K562 (cell line): ENCODE results near the gene PODXL2. TPM values are rescaled to one million over a fixed set of nuclear protein-coding genes. Genes with fewer than 3 reads are reported as not detected.

Experiments used
- ATAC-seq: fragments of 200-7000 bp; cut with Tn5 transposase; 3 replicates; pipeline ENCODE4 v1.9.1; 2020; ENCODE audit warnings: moderate library complexity
- BruUV-seq: library from RNA; stranded (reverse); fragments of 400-500 nt; replicated peaks from 2 replicates; lab custom pipeline; 2021; lab: Mats Ljungman, UMichigan
- CTCF ChIA-PET: fragments of 300-600 bp; formaldehyde crosslinking; extraction: SDS; loops from one replicate; lab custom pipeline; 2021; ENCODE audit warnings: low intra/inter-chr PET ratio; lab: Yijun Ruan, JAX
- POLR2A ChIA-PET: fragments of 300-600, 350-650 bp; sonication (Branson Sonifier 250); formaldehyde crosslinking; extraction: SDS; loops from one replicate; lab custom pipeline; 2021; ENCODE audit warnings: antibody characterized with exemption, inconsistent platforms; lab: Yijun Ruan, JAX
- DNase-seq, 4 experiments: peaks; one replicate each; pipeline versions ENCODE4 v3.0.0 to v3.0.0-alpha.2; 2011 to 2018; ENCODE audit warnings: low spot score in 3 of 4, mixed read lengths in 3 of 4; ENCODE audit errors: extremely low read depth in 1 of 4
- FAIRE-seq: peaks from 2 replicates; lab custom pipeline; 2011; peaks lifted over from hg19 to GRCh38; lab: Jason Lieb, UNC
- H2AFZ ChIP-seq: 2 replicates; pipeline ENCODE4 v1.6.0; 2011; ENCODE audit warnings: low read depth, low read length, control low read depth, inconsistent platforms
- H3K27ac ChIP-seq: fragments of 200-600 bp; 3 replicates; pipeline ENCODE4 v1.8.0; 2011; ENCODE audit warnings: low read depth, mild to moderate bottlenecking, control low read depth, inconsistent platforms, low read length, moderate library complexity, mixed read lengths; ENCODE audit errors: extremely low read depth
- H3K27me3 ChIP-seq, 2 experiments: fragments of 300-600 bp in 1 of 2; 2 replicates in 1 of 2; 3 replicates in 1 of 2; pipeline versions ENCODE4 v1.6.0 to v1.8.0; 2011; ENCODE audit warnings: inconsistent platforms in 2 of 2, low read length in 2 of 2, mild to moderate bottlenecking in 1 of 2, mixed read lengths in 1 of 2, moderate library complexity in 1 of 2; ENCODE audit not compliant: control insufficient read depth in 2 of 2, insufficient read depth in 2 of 2
- H3K36me3 ChIP-seq: fragments of 300-600 bp; 3 replicates; pipeline ENCODE4 v1.8.0; 2011; ENCODE audit warnings: mild to moderate bottlenecking, low read length, inconsistent platforms; ENCODE audit not compliant: control insufficient read depth, insufficient read depth
- H3K4me1 ChIP-seq, 2 experiments: fragments of 200-600 bp in 1 of 2; replicated peaks in 1 of 2; 2 replicates in 1 of 2; 3 replicates in 1 of 2; pipeline versions ENCODE4 v1.5.1 to v1.8.0; 2011; ENCODE audit warnings: inconsistent platforms in 2 of 2, low read length in 2 of 2, mild to moderate bottlenecking in 1 of 2, mixed read lengths in 1 of 2, moderate library complexity in 1 of 2; ENCODE audit not compliant: control insufficient read depth in 2 of 2, insufficient read depth in 2 of 2
- H3K4me2 ChIP-seq: 2 replicates; pipeline ENCODE4 v1.6.1; 2011; ENCODE audit warnings: low read length, control low read depth, inconsistent platforms, mixed read lengths; ENCODE audit not compliant: insufficient read depth
- H3K4me3 ChIP-seq: fragments of 200-600 bp; sonication (generic), shearing (Covaris generic); 2 replicates; pipeline ENCODE4 v1.5.1; 2016; ENCODE audit warnings: control low read depth, inconsistent platforms
- H3K79me2 ChIP-seq: fragments of 200-600 bp; 3 replicates; pipeline ENCODE4 v1.8.0; 2011; ENCODE audit warnings: low read length, inconsistent platforms; ENCODE audit not compliant: control insufficient read depth, insufficient read depth
- H3K9ac ChIP-seq, 2 experiments: 2 replicates each; pipeline versions ENCODE4 v1.6.0 to v1.6.1; 2011; ENCODE audit warnings: low read depth in 2 of 2, low read length in 2 of 2, control low read depth in 1 of 2, inconsistent platforms in 1 of 2, mild to moderate bottlenecking in 1 of 2, mixed read lengths in 1 of 2; ENCODE audit not compliant: insufficient read depth in 1 of 2
- H3K9me1 ChIP-seq: one replicate; pipeline ENCODE4 v1.6.0; 2011; ENCODE audit warnings: inconsistent platforms, mild to moderate bottlenecking, low read length, moderate library complexity; ENCODE audit not compliant: control insufficient read depth, insufficient read depth
- H3K9me3 ChIP-seq: replicated peaks from 2 replicates; pipeline ENCODE4 v1.5.1; 2011; ENCODE audit warnings: low read depth, low read length, inconsistent platforms; ENCODE audit not compliant: control insufficient read depth, insufficient read depth
- H4K20me1 ChIP-seq: replicated peaks from 2 replicates; pipeline ENCODE4 v1.6.1; 2011; ENCODE audit warnings: low read length, inconsistent platforms, mixed read lengths; ENCODE audit not compliant: control insufficient read depth, insufficient read depth
- PRDM10 ChIP-seq: fragments of 450-650 bp; IDR thresholded peaks from 2 replicates; pipeline ENCODE4 v1.6.1; 2018; ENCODE audit not compliant: partially characterized antibody
- RBM15 ChIP-seq: fragments of 200-400 bp; formaldehyde crosslinking; IDR thresholded peaks from 2 replicates; pipeline ENCODE4 v1.6.1; 2018; ENCODE audit warnings: mild to moderate bottlenecking, low read length, moderate library complexity; ENCODE audit not compliant: insufficient read depth
- SAP30 ChIP-seq: fragments of 200-600 bp; sonication (generic); IDR thresholded peaks from 2 replicates; pipeline ENCODE4 v1.6.1; 2012; ENCODE audit warnings: borderline replicate concordance, low read depth, mild to moderate bottlenecking, moderate library complexity, low read length, control low read depth, inconsistent platforms; ENCODE audit not compliant: insufficient read depth, poor library complexity, severe bottlenecking
- WGBS: fragments of 100-300 bp; shearing (Covaris generic); methylation state at CpG from one replicate; pipeline ENCODE4 v1.1.6; 2016; ENCODE audit warnings: low coverage, mixed read lengths; ENCODE audit not compliant: insufficient coverage; ENCODE audit errors: missing lambda C conversion rate; 5-methylcytosine and 5-hydroxymethylcytosine counted together
- in situ Hi-C: fragments of 300-500 bp; cut with MboI; formaldehyde crosslinking; loops from 4 replicates; pipeline ENCODE4 v1.15.0; 2018; ENCODE audit warnings: inconsistent platforms, mixed read lengths
- intact Hi-C: fragments of 100-400 bp; cut with micrococcal nuclease; formaldehyde crosslinking; loops from 2 replicates; pipeline ENCODE4 v1.14.2; 2022
- polyA plus RNA-seq, 8 experiments: library from polyadenylated mRNA; depleted of rRNA in 4 of 8; stranded (reverse) in 5 of 8; unstranded in 3 of 8; fragments of >200 nt; fragmentation: Nextera tagmentation in 2 of 8; fragmentation: Illumina TruSeq in 1 of 8; extraction: Ambion mirVana in 2 of 8; extraction: Trizol in 1 of 8; gene quantifications; 2 replicates each; pipeline versions ENCODE4 v1.2.1 to v1.2.3, GENCODE V29; 2011 to 2014; ENCODE audit warnings: inconsistent platforms in 1 of 8, missing spikeins in 1 of 8
- total RNA-seq, 7 experiments: library from RNA; depleted of rRNA in 6 of 7; stranded (reverse); fragments of >200 nt in 6 of 7; fragmentation: Illumina TruSeq in 2 of 7; extraction: Trizol in 2 of 7; gene quantifications; 2 replicates each; pipeline versions ENCODE4 v1.2.1 to v1.2.3, GENCODE V29; 2011 to 2021; ENCODE audit warnings: low replicate concordance in 1 of 7

PODXL2 gene
- total and polyA plus RNA-seq, 9 of the 15 experiments (the other 6 are each of a cell fraction or from before 2014, with no cell fraction given) = 0.03 to 52.5 (median 21.9) TPM

DNA sequence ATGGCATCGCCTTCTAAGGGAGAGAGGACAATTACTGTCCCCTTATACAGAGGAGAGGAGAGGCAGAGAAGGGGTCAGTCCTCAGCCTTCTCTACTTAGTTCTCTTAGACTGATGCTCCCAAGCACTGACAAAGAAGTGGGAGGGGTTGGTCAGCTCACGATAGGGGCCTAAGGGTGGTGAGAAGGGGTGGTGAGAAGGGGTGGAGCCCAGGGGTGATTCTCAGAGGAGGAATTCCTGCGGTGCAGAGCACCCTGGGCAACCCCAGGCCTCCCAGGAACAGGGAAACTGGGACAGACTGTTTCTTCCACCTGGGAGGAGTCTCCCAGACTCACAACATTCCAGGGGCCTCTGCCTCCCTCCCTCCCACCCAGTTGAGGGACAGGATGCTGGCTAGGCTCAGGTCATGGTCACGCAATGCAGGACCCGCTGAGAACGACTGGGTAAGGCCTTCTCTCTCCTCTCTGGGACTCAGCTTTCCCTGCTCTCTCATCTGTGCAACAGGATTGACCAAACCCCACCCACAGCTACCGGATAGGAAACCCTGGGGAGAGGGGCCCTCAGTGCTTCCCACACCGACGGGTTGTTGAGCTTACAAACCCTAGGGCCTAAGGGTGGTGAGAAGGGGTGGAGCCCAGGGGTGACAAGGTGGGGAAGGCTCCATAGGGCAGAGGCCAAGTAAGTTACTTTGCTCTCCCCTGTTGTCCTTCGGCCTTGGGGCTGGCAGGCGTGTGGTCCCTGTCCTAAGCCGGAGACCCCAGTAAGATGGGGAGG lies 40.0 kb upstream of the PODXL2 start:
- POLR2A ChIA-PET = interaction anchor here (0.5 to 1.0 kb wide), 5 partner anchors 9 to 72 kb away, joined by 3 to 9 read pairs (median 4); partner anchors contain the start of gene MCM2

More for the DNA sequence above, 40.0 kb upstream of the PODXL2 start:
- Histone ChIP-seq H3K4me1 (peaks cover 46 to 67% of the 10 kb centered on the region in 2 experiments; a peak in 4 of 5 replicates), H3K4me2 (peak overlapping the region; percentile 81), H3K79me2 (peaks cover 55% of the 10 kb centered on the region), H3K4me3 (peak overlapping the region; percentile 72), H4K20me1 (peaks cover 9% of the 10 kb centered on the region), H3K9me3 (no peaks in the 10 kb centered on the region), H3K9ac (peak overlapping the region; percentile 77 to 99), H3K27ac (peak overlapping the region; percentile 84; the same call in 2 of the 3 replicates), H3K36me3 (no peaks in the 10 kb centered on the region), H3K27me3 (no peaks in the 10 kb centered on the region), H3K9me1 (peaks cover 4% of the 10 kb centered on the region), H2AFZ (no peak overlapping the region)
- ATAC-seq (no peak), DNase-seq (peak in 3 of 4 experiments; percentile 27 to 39 (median 33)), FAIRE-seq (peak; percentile 46)
- intact Hi-C loops (no loop called here), in situ Hi-C loops (no loop called here)
- TF ChIP-seq SAP30 (peak; percentile 18), PRDM10 (peak; percentile 53), RBM15 (no peak)
- WGBS = 29% methylated on average over 6 of the region's 12 CpGs
- no TSS peak for BruUV-seq
- CTCF ChIA-PET = no interaction called here
